OCI-LY1 (cell line): Measurements from ENCODE around the gene CTXND2.

ENCODE experiments used
- H2AFZ ChIP-seq: fragments of 200-600 bp; sonication (generic), shearing (Covaris generic); 2 replicates; pipeline ENCODE4 v1.6.0; 2014; ENCODE audit warnings: antibody characterized with exemption, mild to moderate bottlenecking, low read length
- H3F3A ChIP-seq: fragments of 200-600 bp; sonication (generic), shearing (Covaris generic); 2 replicates; pipeline ENCODE4 v1.6.0; 2014; ENCODE audit warnings: mild to moderate bottlenecking, antibody characterized with exemption, low read length, moderate library complexity; ENCODE audit not compliant: insufficient read depth
- H3K27ac ChIP-seq: fragments of 200-600 bp; sonication (generic); 2 replicates; pipeline ENCODE4 v1.5.1; 2014; ENCODE audit warnings: low read length, mixed run types, mild to moderate bottlenecking, low read depth; ENCODE audit not compliant: poor library complexity, severe bottlenecking
- H3K27me3 ChIP-seq: fragments of 200-600 bp; sonication (generic); 2 replicates; pipeline ENCODE4 v1.6.0; 2014; ENCODE audit warnings: antibody characterized with exemption, mild to moderate bottlenecking, low read length, moderate library complexity; ENCODE audit not compliant: insufficient read depth
- H3K36me3 ChIP-seq: fragments of 200-600 bp; sonication (generic); 2 replicates; pipeline ENCODE4 v1.6.1; 2014; ENCODE audit warnings: mild to moderate bottlenecking, antibody characterized with exemption, low read length, moderate library complexity, mixed read lengths; ENCODE audit not compliant: insufficient read depth
- H3K4me1 ChIP-seq: fragments of 200-600 bp; sonication (generic); 2 replicates; pipeline ENCODE4 v1.5.1; 2014; ENCODE audit warnings: mild to moderate bottlenecking, low read length, moderate library complexity; ENCODE audit not compliant: insufficient read depth, severe bottlenecking
- H3K4me2 ChIP-seq: fragments of 200-600 bp; sonication (generic), shearing (Covaris generic); 2 replicates; pipeline ENCODE4 v1.6.1; 2014; ENCODE audit warnings: low read length
- H3K4me3 ChIP-seq: fragments of 200-600 bp; sonication (generic); 2 replicates; pipeline ENCODE4 v1.5.1; 2014; ENCODE audit warnings: low read length, low read depth, mild to moderate bottlenecking, mixed read lengths; ENCODE audit not compliant: poor library complexity, severe bottlenecking
- H3K79me2 ChIP-seq: fragments of 200-600 bp; shearing (Covaris generic); 2 replicates; pipeline ENCODE4 v1.6.1; 2016; ENCODE audit warnings: mixed run types, low read length, mixed read lengths; ENCODE audit not compliant: insufficient read depth
- H3K9ac ChIP-seq: fragments of 200-600 bp; sonication (generic), shearing (Covaris generic); 2 replicates; pipeline ENCODE4 v1.6.1; 2014; ENCODE audit warnings: mild to moderate bottlenecking, low read length, mixed read lengths
- H3K9me2 ChIP-seq: fragments of 200-600 bp; sonication (generic), shearing (Covaris generic); 2 replicates; pipeline ENCODE4 v1.6.1; 2014; ENCODE audit warnings: low read depth, mild to moderate bottlenecking, low read length, mixed read lengths
- H3K9me3 ChIP-seq: fragments of 200-600 bp; shearing (Covaris generic); 2 replicates; pipeline ENCODE4 v1.6.1; 2014; ENCODE audit warnings: low read length, mixed read lengths
- H4K20me1 ChIP-seq: fragments of 200-600 bp; sonication (generic), shearing (Covaris generic); 2 replicates; pipeline ENCODE4 v1.6.0; 2016; ENCODE audit warnings: mild to moderate bottlenecking, low read length; ENCODE audit not compliant: insufficient read depth
- CTCF ChIP-seq: fragments of 200-600 bp; sonication (generic), shearing (Covaris generic); IDR thresholded peaks from 2 replicates; pipeline ENCODE4 v1.5.1; 2017; ENCODE audit warnings: mild to moderate bottlenecking, antibody characterized with exemption, low read length, moderate library complexity, mixed read lengths
- EZH2 ChIP-seq: fragments of 200-600 bp; sonication (generic), shearing (Covaris generic); IDR thresholded peaks from 2 replicates; pipeline ENCODE4 v1.8.0; 2017; ENCODE audit warnings: borderline replicate concordance, mixed run types, mild to moderate bottlenecking, antibody characterized with exemption, low read length, moderate library complexity, mixed read lengths

Gene CTXND2

GRCh38 chr1:150905301-150905700 lies 18.4 kb downstream of the CTXND2 start:
- H3K9me2 ChIP-seq, result no peaks in the 10 kb centered on the region
- H4K20me1 ChIP-seq, result no peaks in the 10 kb centered on the region
- H3F3A ChIP-seq, result no peaks in the 10 kb centered on the region
- H3K79me2 ChIP-seq, result no peaks in the 10 kb centered on the region
- H3K36me3 ChIP-seq, result no peaks in the 10 kb centered on the region
- TF ChIP-seq CTCF, result no peak
- TF ChIP-seq EZH2, result no peak
- no peak overlapping the region for H3K4me3 ChIP-seq
- no peak overlapping the region for H3K4me2 ChIP-seq
- H3K27me3 ChIP-seq, result no peaks in the 10 kb centered on the region
- H3K27ac ChIP-seq, result no peak overlapping the region
- peaks cover 6% of the 10 kb centered on the region; the same call in 1 of the 2 replicates for H3K9me3 ChIP-seq
- H3K9ac ChIP-seq, result no peak overlapping the region
- H2AFZ ChIP-seq, result no peak overlapping the region
- no peaks in the 10 kb centered on the region for H3K4me1 ChIP-seq

- Histone ChIP-seq H3K9me2 (no peaks in the 10 kb centered on the region), H3K4me2 (no peak overlapping the region), H3F3A (no peaks in the 10 kb centered on the region), H2AFZ (no peak overlapping the region), H3K79me2 (no peaks in the 10 kb centered on the region), H3K4me1 (no peaks in the 10 kb centered on the region), H3K27me3 (no peaks in the 10 kb centered on the region), H3K9ac (no peak overlapping the region), H3K4me3 (no peak overlapping the region), H3K27ac (no peak overlapping the region), H4K20me1 (no peaks in the 10 kb centered on the region), H3K36me3 (no peaks in the 10 kb centered on the region), H3K9me3 (peaks cover 6% of the 10 kb centered on the region; the same call in 1 of the 2 replicates)
- TF ChIP-seq CTCF (no peak), EZH2 (no peak)
Observed at GRCh38 chr1:150906329-150906728, 19.4 kb downstream of the CTXND2 start.

GRCh38 chr1:150906813-150907212 lies 19.9 kb downstream of the CTXND2 start:
- Histone ChIP-seq H3K4me3 (no peak overlapping the region), H3F3A (no peaks in the 10 kb centered on the region), H2AFZ (no peak overlapping the region)

More at GRCh38 chr1:150906813-150907212, 19.9 kb downstream of the CTXND2 start:
- Histone ChIP-seq H3K4me2 (no peak overlapping the region), H3K27ac (no peak overlapping the region), H3K36me3 (no peaks in the 10 kb centered on the region), H3K9me2 (no peaks in the 10 kb centered on the region), H3K4me1 (no peaks in the 10 kb centered on the region), H3K9me3 (peaks cover 6% of the 10 kb centered on the region; the same call in 1 of the 2 replicates), H3K9ac (no peak overlapping the region), H4K20me1 (no peaks in the 10 kb centered on the region), H3K27me3 (no peaks in the 10 kb centered on the region), H3K79me2 (no peaks in the 10 kb centered on the region)
- TF ChIP-seq CTCF (no peak), EZH2 (no peak)
